NCI-H446 (cell line): Measurements from ENCODE around the gene ALG12.

ENCODE experiments used
- DNase-seq, 2 experiments: peaks; one replicate each; lab custom pipeline; 2025; lab: John Stamatoyannopoulos, UW

The ALG12 gene

GRCh38 chr22:49929994-49930575 is 11.8 kb upstream of the ALG12 start:
- no peak for DNase-seq

- DNase-seq: peak in 1 of 2 experiments; percentile 59
Measured at GRCh38 chr22:49929211-49929979, 11.2 kb upstream of the ALG12 start.

GRCh38 chr22:49928555-49929210 is 10.4 kb upstream of the ALG12 start:
- no peak for DNase-seq

GRCh38 chr22:49928185-49928495 is 9.9 kb upstream of the ALG12 start:
- no peak for DNase-seq

- DNase-seq: no peak
Measured at GRCh38 chr22:49927483-49928184, 9.4 kb upstream of the ALG12 start.

GRCh38 chr22:49926916-49927315 is 8.7 kb upstream of the ALG12 start:
- no peak for DNase-seq

GRCh38 chr22:49925525-49926128 is 7.4 kb upstream of the ALG12 start:
- no peak for DNase-seq

- no peak for DNase-seq
Measured at GRCh38 chr22:49924113-49924833, 6.0 kb upstream of the ALG12 start.

- DNase-seq: no peak
Measured at GRCh38 chr22:49923445-49923844, 5.2 kb upstream of the ALG12 start.

- DNase-seq: no peak
Measured at GRCh38 chr22:49922926-49923325, 4.7 kb upstream of the ALG12 start.

GRCh38 chr22:49922484-49922883 is 4.2 kb upstream of the ALG12 start:
- DNase-seq: no peak

- DNase-seq: no peak
Measured at GRCh38 chr22:49921508-49922278, 3.5 kb upstream of the ALG12 start.

- no peak for DNase-seq
Measured at GRCh38 chr22:49920859-49921258, 2.6 kb upstream of the ALG12 start.

- no peak for DNase-seq
Measured at GRCh38 chr22:49918911-49919881, 958 bp upstream of the ALG12 start.

GRCh38 chr22:49916831-49917230 is 1.4 kb downstream of the ALG12 start:
- no peak for DNase-seq

- DNase-seq: no peak
Measured at GRCh38 chr22:49915610-49916009, 2.6 kb downstream of the ALG12 start.

GRCh38 chr22:49914256-49914655 is 4.0 kb downstream of the ALG12 start:
- no peak for DNase-seq

- no peak for DNase-seq
Measured at GRCh38 chr22:49913446-49913845, 4.8 kb downstream of the ALG12 start.

- no peak for DNase-seq
Measured at GRCh38 chr22:49913026-49913425, 5.2 kb downstream of the ALG12 start.
